ENCODE results near the gene ETV1. TPM values are rescaled to one million over a fixed set of nuclear protein-coding genes. Genes with fewer than 3 reads are reported as not detected.

The ETV1 gene
- total and polyA plus RNA-seq, 9 of the 15 experiments (the other 6 are each of a cell fraction or from before 2014, with no cell fraction given), result 7.2 to 27.4 (median 14.0) TPM

GRCh38 chr7:13990984-13991790 is 1.7 kb upstream of the ETV1 start (continued):
- no peak for TF ChIP-seq CHD7 (IDR thresholded peaks at IDR 0.05; ENCODE audit: low read depth, low read length)
- TF ChIP-seq, protein P1, sequence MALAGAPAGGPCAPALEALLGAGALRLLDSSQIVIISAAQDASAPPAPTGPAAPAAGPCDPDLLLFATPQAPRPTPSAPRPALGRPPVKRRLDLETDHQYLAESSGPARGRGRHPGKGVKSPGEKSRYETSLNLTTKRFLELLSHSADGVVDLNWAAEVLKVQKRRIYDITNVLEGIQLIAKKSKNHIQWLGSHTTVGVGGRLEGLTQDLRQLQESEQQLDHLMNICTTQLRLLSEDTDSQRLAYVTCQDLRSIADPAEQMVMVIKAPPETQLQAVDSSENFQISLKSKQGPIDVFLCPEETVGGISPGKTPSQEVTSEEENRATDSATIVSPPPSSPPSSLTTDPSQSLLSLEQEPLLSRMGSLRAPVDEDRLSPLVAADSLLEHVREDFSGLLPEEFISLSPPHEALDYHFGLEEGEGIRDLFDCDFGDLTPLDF (CRISPR knock-in tag; IDR thresholded peaks at IDR 0.05), result no peak
- TF ChIP-seq CBX1 (IDR thresholded peaks at IDR 0.05; ENCODE audit: low read depth), result no peak
- TF ChIP-seq CREM (IDR thresholded peaks at IDR 0.05; ENCODE audit: low read depth), result peak; percentile 71
- TF ChIP-seq, protein P2, sequence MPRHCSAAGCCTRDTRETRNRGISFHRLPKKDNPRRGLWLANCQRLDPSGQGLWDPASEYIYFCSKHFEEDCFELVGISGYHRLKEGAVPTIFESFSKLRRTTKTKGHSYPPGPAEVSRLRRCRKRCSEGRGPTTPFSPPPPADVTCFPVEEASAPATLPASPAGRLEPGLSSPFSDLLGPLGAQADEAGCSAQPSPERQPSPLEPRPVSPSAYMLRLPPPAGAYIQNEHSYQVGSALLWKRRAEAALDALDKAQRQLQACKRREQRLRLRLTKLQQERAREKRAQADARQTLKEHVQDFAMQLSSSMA (CRISPR knock-in tag; IDR thresholded peaks at IDR 0.05), result no peak
- TF ChIP-seq PKNOX1 (IDR thresholded peaks at IDR 0.05), result peak; percentile 86
- no peak for TF ChIP-seq RBM17 (IDR thresholded peaks at IDR 0.05; ENCODE audit: borderline replicate concordance, low read depth, low read length)
- TF ChIP-seq KLF13 (tag; IDR thresholded peaks at IDR 0.05; ENCODE audit: borderline replicate concordance, low read depth), result peak; percentile 65; the same call in 1 of the 2 replicates
- TF ChIP-seq RB1 (IDR thresholded peaks at IDR 0.05; ENCODE audit: low read depth), result peak; percentile 64; the same call in 1 of the 2 replicates
- TF ChIP-seq MAFF (IDR thresholded peaks at IDR 0.05; ENCODE audit: low read length), result no peak
- no peak; the same call in 1 of the 2 replicates for TF ChIP-seq STAT5A (IDR thresholded peaks at IDR 0.05; ENCODE audit: borderline replicate concordance, low read length)
- no peak for TF ChIP-seq MED1 (CRISPR knock-in tag; IDR thresholded peaks at IDR 0.05; ENCODE audit: borderline replicate concordance)
- TF ChIP-seq ZSCAN29 (IDR thresholded peaks at IDR 0.05), result no peak
